Adrenal gland (tissue), 5 donors: ENCODE data around the gene SP7.

Experiments
- POLR2A ChIP-seq, 2 donors: fragments of 450-650 bp; IDR thresholded peaks; one replicate each; pipeline ENCODE4 v1.6.1; 2017; ENCODE audit warnings: antibody characterized with exemption in 2 of 2, mild to moderate bottlenecking in 2 of 2, moderate library complexity in 1 of 2
- TF ChIP-seq, protein P1 (sequence below), 6 experiments: fragments of 450-650 bp in 4 of 6; fragments of 200-600 bp in 2 of 6; sonication (generic) in 1 of 6; IDR thresholded peaks; 1 replicate in 5 of 6; 2 replicates in 1 of 6; pipeline versions ENCODE4 v1.5.1 to v1.8.0; 2016 to 2021; ENCODE audit warnings: antibody characterized with exemption in 6 of 6, mild to moderate bottlenecking in 2 of 6, moderate library complexity in 1 of 6
- donor health status: DM: no; HTN: no; CAD: no.

DNA sequence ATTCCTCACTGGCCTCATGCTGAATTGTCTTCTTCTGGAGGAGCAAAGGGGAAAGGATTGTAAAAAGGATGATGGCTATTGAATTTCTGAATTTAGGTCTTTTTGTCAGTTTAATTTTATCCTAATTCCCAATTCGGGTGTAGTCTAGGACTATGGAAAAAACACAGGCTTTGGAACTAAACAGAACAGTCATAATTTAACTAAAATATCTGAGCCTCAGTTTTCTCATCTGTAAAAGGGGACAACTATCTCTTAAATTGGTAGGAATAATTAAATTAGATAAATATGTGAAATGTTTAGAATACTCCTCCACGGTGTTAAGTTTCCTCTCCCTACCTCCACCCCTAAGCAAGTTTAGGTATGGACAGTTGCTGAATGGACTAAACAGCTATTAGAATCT, 40.6 kb upstream of the SP7 start:
- no peak for TF ChIP-seq POLR2A (IDR thresholded peaks at IDR 0.05)
- TF ChIP-seq, protein P1, sequence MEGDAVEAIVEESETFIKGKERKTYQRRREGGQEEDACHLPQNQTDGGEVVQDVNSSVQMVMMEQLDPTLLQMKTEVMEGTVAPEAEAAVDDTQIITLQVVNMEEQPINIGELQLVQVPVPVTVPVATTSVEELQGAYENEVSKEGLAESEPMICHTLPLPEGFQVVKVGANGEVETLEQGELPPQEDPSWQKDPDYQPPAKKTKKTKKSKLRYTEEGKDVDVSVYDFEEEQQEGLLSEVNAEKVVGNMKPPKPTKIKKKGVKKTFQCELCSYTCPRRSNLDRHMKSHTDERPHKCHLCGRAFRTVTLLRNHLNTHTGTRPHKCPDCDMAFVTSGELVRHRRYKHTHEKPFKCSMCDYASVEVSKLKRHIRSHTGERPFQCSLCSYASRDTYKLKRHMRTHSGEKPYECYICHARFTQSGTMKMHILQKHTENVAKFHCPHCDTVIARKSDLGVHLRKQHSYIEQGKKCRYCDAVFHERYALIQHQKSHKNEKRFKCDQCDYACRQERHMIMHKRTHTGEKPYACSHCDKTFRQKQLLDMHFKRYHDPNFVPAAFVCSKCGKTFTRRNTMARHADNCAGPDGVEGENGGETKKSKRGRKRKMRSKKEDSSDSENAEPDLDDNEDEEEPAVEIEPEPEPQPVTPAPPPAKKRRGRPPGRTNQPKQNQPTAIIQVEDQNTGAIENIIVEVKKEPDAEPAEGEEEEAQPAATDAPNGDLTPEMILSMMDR (IDR thresholded peaks at IDR 0.05), result no peak
